ENCODE results near the gene PCNX2. TPM values are rescaled to one million over a fixed set of nuclear protein-coding genes. Genes with fewer than 3 reads are reported as not detected.

Gene PCNX2
- total RNA-seq, 1 donor from 2014 or later, result 17.2 TPM

DNA sequence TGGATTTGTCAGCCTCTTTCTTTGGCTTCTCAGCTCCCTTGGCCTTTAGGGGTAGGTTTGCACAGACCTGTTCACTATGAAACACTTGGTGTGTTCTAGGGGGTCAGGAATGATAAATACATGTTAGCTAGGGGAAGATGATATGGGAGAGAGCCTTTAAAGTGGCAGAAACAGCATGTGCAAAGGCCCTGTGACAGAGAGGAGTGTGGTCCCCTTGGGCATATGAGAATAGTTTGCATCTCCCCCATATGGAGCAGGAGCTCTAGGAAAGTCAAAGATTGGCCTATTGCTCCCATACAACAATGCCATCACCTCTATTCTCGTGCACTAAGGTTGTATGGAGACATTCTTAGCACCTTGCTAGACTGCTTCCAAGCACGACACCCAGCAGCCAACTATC is 355.8 kb downstream of the PCNX2 start:
- H3K27ac Mint-ChIP-seq (ENCODE audit: unreplicated experiment), result no peak overlapping the region
- TF ChIP-seq, protein P1, sequence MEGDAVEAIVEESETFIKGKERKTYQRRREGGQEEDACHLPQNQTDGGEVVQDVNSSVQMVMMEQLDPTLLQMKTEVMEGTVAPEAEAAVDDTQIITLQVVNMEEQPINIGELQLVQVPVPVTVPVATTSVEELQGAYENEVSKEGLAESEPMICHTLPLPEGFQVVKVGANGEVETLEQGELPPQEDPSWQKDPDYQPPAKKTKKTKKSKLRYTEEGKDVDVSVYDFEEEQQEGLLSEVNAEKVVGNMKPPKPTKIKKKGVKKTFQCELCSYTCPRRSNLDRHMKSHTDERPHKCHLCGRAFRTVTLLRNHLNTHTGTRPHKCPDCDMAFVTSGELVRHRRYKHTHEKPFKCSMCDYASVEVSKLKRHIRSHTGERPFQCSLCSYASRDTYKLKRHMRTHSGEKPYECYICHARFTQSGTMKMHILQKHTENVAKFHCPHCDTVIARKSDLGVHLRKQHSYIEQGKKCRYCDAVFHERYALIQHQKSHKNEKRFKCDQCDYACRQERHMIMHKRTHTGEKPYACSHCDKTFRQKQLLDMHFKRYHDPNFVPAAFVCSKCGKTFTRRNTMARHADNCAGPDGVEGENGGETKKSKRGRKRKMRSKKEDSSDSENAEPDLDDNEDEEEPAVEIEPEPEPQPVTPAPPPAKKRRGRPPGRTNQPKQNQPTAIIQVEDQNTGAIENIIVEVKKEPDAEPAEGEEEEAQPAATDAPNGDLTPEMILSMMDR (IDR thresholded peaks at IDR 0.05), result no peak
- H3K4me1 Mint-ChIP-seq (ENCODE audit: unreplicated experiment), result no peaks in the 10 kb centered on the region
- no peak for DNase-seq (ENCODE audit: extremely low spot score, unreplicated experiment)
- peaks cover 3% of the 10 kb centered on the region for H3K9me3 Mint-ChIP-seq (ENCODE audit: unreplicated experiment)
- H3K36me3 Mint-ChIP-seq (ENCODE audit: unreplicated experiment), result no peaks in the 10 kb centered on the region
- H3K4me3 Mint-ChIP-seq (ENCODE audit: unreplicated experiment), result no peak overlapping the region
- peaks cover 7% of the 10 kb centered on the region for H3K27me3 Mint-ChIP-seq (ENCODE audit: unreplicated experiment)

DNA sequence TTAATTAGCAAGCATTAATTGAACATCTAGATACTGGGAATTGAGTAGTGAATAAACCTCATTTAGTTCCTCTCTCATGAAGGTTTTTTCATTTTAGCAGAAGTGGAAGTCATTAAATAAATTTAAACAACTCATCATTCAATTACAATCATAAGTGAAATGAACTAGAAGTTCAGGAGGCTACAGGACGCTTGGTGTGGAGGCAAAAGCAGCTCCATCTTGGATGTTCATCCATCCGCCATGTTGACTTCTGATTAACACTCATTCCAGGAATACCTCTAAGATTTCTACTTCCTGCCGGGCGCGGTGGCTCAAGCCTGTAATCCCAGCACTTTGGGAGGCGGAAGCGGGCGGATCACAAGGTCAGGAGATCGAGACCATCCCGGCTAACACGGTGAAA is 356.6 kb downstream of the PCNX2 start:
- TF ChIP-seq, protein P1 (IDR thresholded peaks at IDR 0.05), result no peak
- Mint-ChIP-seq H3K27me3 (ENCODE audit: unreplicated experiment) (peaks cover 7% of the 10 kb centered on the region), H3K4me3 (ENCODE audit: unreplicated experiment) (no peak overlapping the region), H3K9me3 (ENCODE audit: unreplicated experiment) (no peaks in the 10 kb centered on the region), H3K4me1 (ENCODE audit: unreplicated experiment) (peaks cover 2% of the 10 kb centered on the region), H3K27ac (ENCODE audit: unreplicated experiment) (no peak overlapping the region), H3K36me3 (ENCODE audit: unreplicated experiment) (no peaks in the 10 kb centered on the region)
- no peak for DNase-seq (ENCODE audit: extremely low spot score, unreplicated experiment)

DNA sequence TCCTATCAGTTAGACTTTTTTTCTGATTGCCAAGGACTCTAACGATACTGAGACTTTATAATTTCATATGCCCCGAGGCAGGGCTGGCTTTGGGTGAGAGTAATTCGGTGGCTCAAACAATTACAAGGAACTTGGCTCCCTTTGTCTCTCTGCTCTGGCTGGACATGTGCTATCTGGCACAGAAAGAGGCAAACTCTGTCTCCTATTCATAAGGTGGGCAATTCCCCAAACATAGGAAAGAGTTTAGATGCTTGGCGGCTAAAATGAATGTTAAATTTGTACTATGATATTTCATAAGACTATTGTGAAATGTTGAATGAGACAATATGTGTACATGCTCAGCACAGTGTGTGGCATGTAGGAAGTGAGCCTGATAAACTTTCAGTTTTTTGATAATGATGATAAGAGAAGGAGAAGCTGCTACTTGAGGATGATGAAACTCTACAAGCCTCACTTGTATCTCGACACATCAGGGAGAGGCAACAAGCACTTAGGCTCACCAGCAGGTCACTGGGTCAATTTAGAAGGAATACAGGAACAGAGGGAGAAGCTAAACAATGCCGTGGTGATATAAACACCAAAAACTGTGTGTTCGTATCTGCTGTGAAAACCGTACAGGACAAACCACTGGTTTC is 357.7 kb downstream of the PCNX2 start:
- H3K36me3 Mint-ChIP-seq (ENCODE audit: unreplicated experiment), result no peaks in the 10 kb centered on the region

DNA sequence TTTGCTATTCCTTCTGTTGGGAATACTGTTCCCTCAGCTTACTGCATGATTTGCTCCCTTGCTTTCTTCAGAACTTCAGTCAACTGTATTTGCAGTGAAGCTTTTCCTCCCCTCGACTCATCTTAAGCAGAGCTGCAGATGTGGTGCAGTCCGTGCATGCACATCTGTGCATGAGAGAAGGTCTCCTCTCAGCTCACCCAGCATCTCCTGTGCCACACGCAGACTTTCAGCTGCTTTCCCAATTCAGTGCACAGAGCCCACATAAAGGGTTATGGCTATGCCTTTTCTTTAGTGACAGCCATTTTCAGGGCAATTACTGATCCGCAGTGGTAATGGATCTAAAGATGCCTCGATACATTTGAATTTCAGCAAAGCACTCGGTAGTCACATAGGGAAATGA is 358.6 kb downstream of the PCNX2 start:
- Mint-ChIP-seq H3K27ac (ENCODE audit: unreplicated experiment) (no peak overlapping the region), H3K9me3 (ENCODE audit: unreplicated experiment) (no peaks in the 10 kb centered on the region), H3K27me3 (ENCODE audit: unreplicated experiment) (peaks cover 5% of the 10 kb centered on the region), H3K36me3 (ENCODE audit: unreplicated experiment) (no peaks in the 10 kb centered on the region), H3K4me3 (ENCODE audit: unreplicated experiment) (no peak overlapping the region), H3K4me1 (ENCODE audit: unreplicated experiment) (peaks cover 7% of the 10 kb centered on the region)
- TF ChIP-seq, protein P1 (IDR thresholded peaks at IDR 0.05), result no peak
- DNase-seq (ENCODE audit: extremely low spot score, unreplicated experiment), result no peak

More for the DNA sequence above, 357.7 kb downstream of the PCNX2 start:
- Mint-ChIP-seq H3K9me3 (ENCODE audit: unreplicated experiment) (no peaks in the 10 kb centered on the region), H3K27me3 (ENCODE audit: unreplicated experiment) (peaks cover 7% of the 10 kb centered on the region), H3K4me3 (ENCODE audit: unreplicated experiment) (no peak overlapping the region), H3K27ac (ENCODE audit: unreplicated experiment) (no peak overlapping the region), H3K4me1 (ENCODE audit: unreplicated experiment) (peaks cover 7% of the 10 kb centered on the region)
- no peak for DNase-seq (ENCODE audit: extremely low spot score, unreplicated experiment)
- TF ChIP-seq, protein P1 (IDR thresholded peaks at IDR 0.05), result no peak

Other genes with a start within 250 kb of the PCNX2 start
- 0.11 TPM in 1 of 2 replicates, not detected in the other for gene MAP3K21, start 32.0 kb upstream of the PCNX2 start, total RNA-seq